Epithelial cell of alveolus of lung (primary cell): ENCODE results near the gene ZNF431. TPM values are rescaled to one million over a fixed set of nuclear protein-coding genes. Genes with fewer than 3 reads are reported as not detected.

Source experiments
- total RNA-seq: library from RNA; depleted of rRNA; stranded (reverse); fragments of >200 nt; gene quantifications from 2 replicates; pipeline ENCODE4 v1.2.1, GENCODE V29; 2015

Gene ZNF431
- 0.91 and 8.3 TPM in 2 replicates for total RNA-seq

GRCh38 chr19:21141787-21142464 lies at the start of gene ZNF431:
TSS of gene ZNF431 (plus strand) at chr19:21142040. CDS start at chr19:21142184, 144 bp downstream.

Other genes starting within 250 kb of the ZNF431 start
- gene ZNF85, start 218.8 kb upstream of the ZNF431 start, total RNA-seq = 3.1 and 10.1 TPM in 2 replicates
- 3.8 and 4.1 TPM in 2 replicates for gene ZNF430, start 121.4 kb upstream of the ZNF431 start, total RNA-seq
- gene ZNF714, start 59.8 kb upstream of the ZNF431 start, total RNA-seq = 6.7 and 8.5 TPM in 2 replicates
- gene ZNF708, start 187.4 kb downstream of the ZNF431 start, total RNA-seq = 0.91 and 9.9 TPM in 2 replicates
- gene ZNF738, start 217.0 kb downstream of the ZNF431 start, total RNA-seq = 3.1 and 7.1 TPM in 2 replicates